Forelimb muscle (tissue), 1 donor: Measurements from ENCODE around the gene RAB6B. TPM values are rescaled to one million over a fixed set of nuclear protein-coding genes. Genes with fewer than 3 reads are reported as not detected.
"Not testable (repeated sequence)": the region's sequence is repeated elsewhere in the genome, so short reads cannot be mapped to it uniquely, and the experiment has no call there.

Source experiments
- DNase-seq: peaks from one replicate; pipeline ENCODE4 v3.0.0-alpha.2; 2013; ENCODE audit warnings: low read depth
- polyA plus RNA-seq: library from polyadenylated mRNA; unstranded; fragments of 120-200 nt; gene quantifications from one replicate; pipeline ENCODE4 v1.2.1, GENCODE V29; 2013; ENCODE audit not compliant: insufficient read length

RAB6B gene
- polyA plus RNA-seq, 1 donor = 10.7 TPM

DNA sequence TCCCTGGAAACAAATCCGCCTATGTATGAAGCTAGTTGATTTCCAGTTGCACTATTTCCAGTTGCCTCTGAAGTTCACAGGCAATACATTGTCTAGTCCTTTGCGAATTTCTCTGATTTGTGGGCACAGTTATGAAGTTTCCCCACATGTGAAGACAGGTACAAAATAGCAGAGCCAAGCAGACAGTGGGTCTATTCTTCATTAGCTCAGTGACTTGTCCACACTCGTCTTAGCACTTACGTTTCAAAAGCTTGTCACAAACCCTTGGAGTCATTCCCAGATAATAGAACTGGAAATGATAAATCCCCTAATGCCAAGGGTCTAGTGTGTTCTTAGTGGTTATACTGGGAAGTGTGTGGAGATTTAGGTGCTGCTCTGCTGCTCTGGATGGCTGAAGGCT lies 75.6 kb downstream of the RAB6B start:
- DNase-seq = no peak

DNA sequence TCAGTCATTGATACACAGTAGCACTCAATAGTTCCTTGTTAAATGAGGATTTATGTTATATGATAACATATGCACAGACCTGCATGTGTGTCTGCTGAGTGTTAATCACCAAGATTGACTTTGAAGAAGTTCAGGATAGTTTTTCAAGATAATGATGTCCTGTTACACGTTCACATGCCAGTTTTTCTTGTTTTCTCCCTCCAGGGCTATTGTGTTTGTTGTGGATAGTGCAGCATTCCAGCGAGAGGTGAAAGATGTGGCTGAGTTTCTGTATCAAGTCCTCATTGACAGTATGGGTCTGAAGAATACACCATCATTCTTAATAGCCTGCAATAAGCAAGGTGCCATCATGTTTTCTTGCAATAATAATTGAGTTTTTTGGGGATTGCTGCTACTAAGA lies 80.3 kb downstream of the RAB6B start:
- no peak for DNase-seq

GRCh38 chr3:133812872-133813271 lies 82.8 kb downstream of the RAB6B start:
- DNase-seq = no peak

DNA sequence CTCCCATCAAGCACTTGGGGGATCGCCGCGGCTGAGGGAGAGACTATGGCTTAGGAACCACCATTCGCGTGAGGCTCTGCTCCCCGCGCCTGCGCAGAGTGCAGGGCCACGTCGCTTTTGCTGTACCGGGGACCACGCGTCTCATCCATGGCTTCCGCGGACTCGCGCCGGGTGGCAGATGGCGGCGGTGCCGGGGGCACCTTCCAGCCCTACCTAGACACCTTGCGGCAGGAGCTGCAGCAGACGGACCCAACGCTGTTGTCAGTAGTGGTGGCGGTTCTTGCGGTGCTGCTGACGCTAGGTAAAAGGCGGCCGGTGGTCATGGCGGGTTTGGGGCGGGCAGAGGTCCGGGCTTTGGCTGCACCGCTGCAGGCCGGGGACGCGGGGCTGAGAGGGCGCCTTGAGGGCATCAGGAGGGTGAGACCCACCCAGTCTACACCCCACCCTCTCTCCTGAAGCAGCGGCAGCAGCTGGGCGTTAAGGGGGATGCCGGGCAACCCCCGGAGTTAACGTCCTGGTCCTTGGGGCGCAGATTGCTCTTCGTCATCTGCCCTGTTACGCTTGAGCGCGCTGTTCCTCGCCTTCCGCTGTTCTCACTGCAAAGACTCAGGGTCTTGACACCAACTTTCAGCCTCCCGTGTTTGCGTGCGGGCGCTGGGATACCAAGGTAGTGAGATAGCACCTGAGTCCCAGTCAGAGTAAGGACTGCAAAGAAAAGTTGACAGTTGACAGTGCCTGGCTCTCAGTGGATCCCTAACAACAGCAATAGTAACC lies 89.8 kb downstream of the RAB6B start, which contains the start of gene SRPRB:
SRPRB (plus strand) TSS at position 114 of the 774 bp plus-strand sequence; CDS start at position 148, 34 bp downstream.
- peak; percentile 87 for DNase-seq

DNA sequence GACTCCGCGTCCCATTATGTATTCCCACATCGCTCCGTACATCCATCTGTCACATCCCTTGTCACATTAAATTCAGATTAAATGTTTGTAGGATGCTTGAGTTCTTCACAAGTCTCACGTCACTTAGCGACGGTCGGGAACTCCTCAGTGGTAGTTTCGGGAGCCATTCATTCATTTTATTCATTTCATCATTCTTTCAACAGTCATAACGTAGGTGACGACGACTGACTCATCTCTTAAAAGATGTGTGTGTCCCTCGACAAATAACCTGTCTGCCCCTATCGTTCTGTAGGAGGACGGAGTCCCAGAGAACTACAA lies 90.3 kb downstream of the RAB6B start:
- no peak for DNase-seq

- DNase-seq = no peak
Observed at GRCh38 chr3:133804896-133805295, 90.8 kb downstream of the RAB6B start.

GRCh38 chr3:133803469-133803868 lies 92.2 kb downstream of the RAB6B start:
- no peak for DNase-seq

GRCh38 chr3:133799794-133800585 lies 95.7 kb downstream of the RAB6B start:
- DNase-seq = no peak

- DNase-seq = no peak
Observed at GRCh38 chr3:133797396-133798105, 98.1 kb downstream of the RAB6B start.

- DNase-seq = no peak
Observed at GRCh38 chr3:133792171-133792763, 103.4 kb downstream of the RAB6B start.

DNA sequence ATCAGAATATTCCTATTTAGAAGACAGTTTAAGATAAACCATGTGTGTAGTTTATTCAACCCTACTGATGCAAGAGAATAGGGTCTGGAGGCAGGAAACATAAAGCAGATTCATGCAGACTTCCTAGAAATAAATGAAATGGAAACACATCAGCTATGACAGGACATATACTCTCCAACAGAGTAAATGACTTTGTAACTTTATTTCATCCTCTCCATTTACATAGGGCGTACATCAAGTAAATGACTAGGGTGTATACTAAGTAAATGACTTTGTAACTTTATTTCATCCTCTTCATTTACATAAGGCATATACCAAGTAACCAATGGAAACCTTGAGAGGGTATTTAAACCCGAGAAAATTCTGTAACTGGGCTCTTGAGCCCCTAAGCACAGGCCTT lies 107.7 kb downstream of the RAB6B start:
- no peak for DNase-seq

- no peak for DNase-seq
Observed at GRCh38 chr3:133783762-133784161, 111.9 kb downstream of the RAB6B start.

GRCh38 chr3:133782454-133782853 lies 113.2 kb downstream of the RAB6B start:
- no peak for DNase-seq

DNA sequence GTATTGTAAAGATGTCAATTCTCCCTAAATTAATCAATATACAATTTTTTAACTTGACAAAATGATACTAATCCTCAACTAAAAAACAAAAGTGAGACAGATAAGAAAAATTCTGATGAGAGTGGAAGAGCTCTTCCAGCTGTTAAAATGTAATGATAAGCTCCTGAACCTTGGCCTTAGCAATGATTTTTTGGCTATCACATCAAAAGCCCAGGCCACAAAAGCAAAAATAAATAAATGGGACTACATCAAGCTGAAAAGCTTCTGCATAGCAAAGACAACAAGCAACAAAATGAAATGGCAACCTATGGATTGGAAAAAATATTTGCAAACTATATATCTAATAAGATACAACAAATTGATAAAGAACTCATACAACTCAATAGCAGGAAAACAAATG lies 114.1 kb downstream of the RAB6B start:
- DNase-seq = no peak

DNA sequence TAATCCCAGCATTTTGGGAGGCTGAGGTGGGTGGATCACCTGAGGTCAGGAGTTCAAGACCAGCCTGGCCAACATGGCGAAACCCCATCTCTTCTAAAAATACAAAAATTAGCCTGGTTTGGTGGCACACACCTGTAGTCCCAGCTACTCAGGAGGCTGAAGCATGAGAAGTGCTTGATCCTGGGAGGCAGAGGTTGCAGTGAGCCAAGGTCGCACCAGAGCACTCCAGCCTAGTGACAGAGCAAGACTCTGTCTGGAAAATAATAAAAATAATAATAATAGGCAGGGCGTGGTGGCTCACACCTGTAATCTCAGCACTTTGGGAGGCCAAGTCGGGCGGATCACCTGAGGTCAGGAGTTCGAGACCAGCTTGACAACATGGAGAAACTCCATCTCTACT lies 114.9 kb downstream of the RAB6B start:
- not testable (repeated sequence) for DNase-seq

- no peak for DNase-seq
Observed at GRCh38 chr3:133779626-133780203, 116.0 kb downstream of the RAB6B start.

- DNase-seq = no peak
Observed at GRCh38 chr3:133777807-133778568, 117.7 kb downstream of the RAB6B start.

DNA sequence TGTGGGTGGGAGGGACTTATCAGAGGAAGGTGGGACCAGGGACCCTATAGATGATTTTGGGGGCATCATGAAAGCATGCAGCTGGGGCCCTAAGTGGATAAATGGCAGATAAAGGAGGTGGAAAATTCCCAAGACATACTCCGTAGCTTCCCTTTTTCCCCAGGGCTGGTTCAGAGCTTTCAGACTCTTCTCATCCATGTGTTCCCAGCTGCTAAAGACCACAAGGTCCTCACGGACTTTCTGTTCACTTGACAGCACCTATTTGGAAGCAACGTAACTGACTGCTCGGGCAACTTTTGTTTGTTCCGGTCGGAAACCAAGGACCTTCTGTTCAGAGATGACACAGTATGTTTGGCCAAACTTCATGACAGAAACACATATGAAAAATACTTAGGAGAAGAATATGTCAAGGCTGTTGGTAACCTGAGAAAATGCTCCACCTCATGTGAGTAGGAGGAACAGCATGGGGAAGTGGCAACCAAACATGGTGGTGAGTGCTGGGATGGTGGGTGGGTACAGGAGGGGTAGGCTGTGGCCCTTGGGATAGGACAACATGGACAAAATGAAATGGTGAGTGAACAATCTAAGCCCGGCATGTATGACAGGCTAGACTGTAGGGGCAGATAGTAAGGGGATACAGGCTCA lies 118.8 kb downstream of the RAB6B start:
- no peak for DNase-seq

GRCh38 chr3:133775835-133776234 lies 119.8 kb downstream of the RAB6B start:
- DNase-seq = no peak

DNA sequence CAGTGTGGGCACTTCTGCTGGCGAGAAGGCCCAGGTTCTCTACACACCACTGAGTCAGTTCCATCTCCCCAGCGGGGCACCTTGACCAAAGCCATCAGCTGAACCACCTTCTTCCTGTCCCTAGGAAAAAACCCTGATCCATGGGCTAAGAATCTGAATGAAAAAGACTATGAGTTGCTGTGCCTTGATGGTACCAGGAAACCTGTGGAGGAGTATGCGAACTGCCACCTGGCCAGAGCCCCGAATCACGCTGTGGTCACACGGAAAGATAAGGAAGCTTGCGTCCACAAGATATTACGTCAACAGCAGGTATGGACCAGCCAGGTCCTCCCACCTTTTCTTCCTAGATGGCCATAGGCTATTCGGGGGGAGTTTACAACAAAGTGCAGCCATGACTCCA lies 120.4 kb downstream of the RAB6B start:
- no peak for DNase-seq
